ENCODE data around the gene KLHDC3.

The KLHDC3 gene

GRCh38 chr6:43013843-43014433 lies at the start of gene KLHDC3, which contains the start of gene MEA1:
Gene KLHDC3 (plus strand): TSS chr6:43014249. CDS start chr6:43017193, 2,944 bp downstream.
Gene MEA1 (minus strand): TSS chr6:43013946. CDS start chr6:43013813, 133 bp downstream.
- DNase-seq: peak; percentile 99

GRCh38 chr6:42966571-42966970 lies 47.5 kb upstream of the KLHDC3 start:
- no peak for DNase-seq

- no peak for DNase-seq
These were observed 46.8 kb upstream of the KLHDC3 start for GRCh38 chr6:42967228-42967627.

- no peak for DNase-seq
These were observed 45.8 kb upstream of the KLHDC3 start for GRCh38 chr6:42968126-42968701.

- no peak for DNase-seq
These were observed 45.3 kb upstream of the KLHDC3 start for GRCh38 chr6:42968783-42969182.

GRCh38 chr6:42969431-42969830 lies 44.6 kb upstream of the KLHDC3 start:
- no peak for DNase-seq

- no peak for DNase-seq
These were observed 44.1 kb upstream of the KLHDC3 start for GRCh38 chr6:42969934-42970333.

GRCh38 chr6:42970871-42971612 lies 43.0 kb upstream of the KLHDC3 start:
- no peak for DNase-seq

GRCh38 chr6:42971746-42972327 lies 42.2 kb upstream of the KLHDC3 start:
- DNase-seq: no peak

GRCh38 chr6:42973926-42974325 lies 40.1 kb upstream of the KLHDC3 start:
- no peak for DNase-seq

GRCh38 chr6:42974919-42975505 lies 39.0 kb upstream of the KLHDC3 start:
- DNase-seq: no peak

GRCh38 chr6:42978487-42978838 lies 35.6 kb upstream of the KLHDC3 start:
- DNase-seq: no peak

GRCh38 chr6:42978839-42979522 lies 35.1 kb upstream of the KLHDC3 start, which contains the start of gene PEX6:
Gene PEX6 (minus strand): TSS chr6:42979181. CDS start chr6:42979150, 31 bp downstream.
- DNase-seq: peak; percentile 80

- no peak for DNase-seq
These were observed 34.4 kb upstream of the KLHDC3 start for GRCh38 chr6:42979523-42980177.

- no peak for DNase-seq
These were observed 32.2 kb upstream of the KLHDC3 start for GRCh38 chr6:42981836-42982235.

- DNase-seq: peak; percentile 99
These were observed 29.8 kb upstream of the KLHDC3 start, which contains the start of gene PPP2R5D for GRCh38 chr6:42984001-42984923. Gene PPP2R5D (plus strand): TSS chr6:42984570. CDS start chr6:42984678, 108 bp downstream.

GRCh38 chr6:42984924-42985475 lies 29.0 kb upstream of the KLHDC3 start:
- DNase-seq: no peak

GRCh38 chr6:42987533-42988451 lies 26.3 kb upstream of the KLHDC3 start:
- DNase-seq: no peak

GRCh38 chr6:42988486-42989020 lies 25.5 kb upstream of the KLHDC3 start:
- no peak for DNase-seq

Data from NCI-H526 treated with DMSO at 0.1 percent for 48 hours (cell line).